HFFc6 (cell line): ENCODE data around the gene SOX6. TPM values are rescaled to one million over a fixed set of nuclear protein-coding genes. Genes with fewer than 3 reads are reported as not detected.

Source experiments
- DNase-seq: peaks from one replicate; pipeline ENCODE4 v3.0.0-alpha.2; 2018
- H3K27ac Mint-ChIP-seq: 2 replicates; pipeline ENCODE4 v1.8.0; 2020; ENCODE audit warnings: mild to moderate bottlenecking, mixed read lengths
- H3K27me3 Mint-ChIP-seq: 2 replicates; pipeline ENCODE4 v1.8.0; 2021; ENCODE audit warnings: mild to moderate bottlenecking, moderate library complexity, mixed read lengths; ENCODE audit not compliant: insufficient read depth
- H3K36me3 Mint-ChIP-seq: 2 replicates; pipeline ENCODE4 v1.8.0; 2021; ENCODE audit warnings: low read depth, mixed read lengths
- H3K4me1 Mint-ChIP-seq: 2 replicates; pipeline ENCODE4 v1.8.0; 2020; ENCODE audit warnings: low read depth, mixed read lengths
- H3K4me3 Mint-ChIP-seq: 2 replicates; pipeline ENCODE4 v1.8.0; 2020; ENCODE audit warnings: mild to moderate bottlenecking, moderate library complexity, mixed read lengths
- H3K9me3 Mint-ChIP-seq: 2 replicates; pipeline ENCODE4 v1.8.0; 2020; ENCODE audit warnings: mild to moderate bottlenecking, mixed read lengths
- CTCF ChIP-seq: fragments of 200-600 bp; sonication (generic); IDR thresholded peaks from 2 replicates; pipeline ENCODE4 v1.5.0; 2021; ENCODE audit warnings: antibody characterized with exemption, mild to moderate bottlenecking
- long read RNA-seq: library from polyadenylated mRNA; unstranded; transcript quantifications from one replicate; pipeline ENCODE4 v2.0.0, GENCODE V29; 2019
- total RNA-seq, 6 experiments: library from RNA; stranded (reverse); fragmentation: NEBNext Ultra II Directional; extraction: Animal tissue kit (Norgen Biotek cat#: 25700); gene quantifications; 2 replicates in 1 of 6; 3 replicates in 5 of 6; pipeline ENCODE4 v1.2.3, GENCODE V29; 2021

SOX6 gene
- 1 to 10 TPM in 4 of 6 experiments, under 1 TPM in 2; 0.66 to 6.5 (median 1.4) TPM for total RNA-seq
- long read RNA-seq, partial matches to known transcripts, result 0 of 2 reads
- long read RNA-seq, other reads (novel, unspliced or antisense), result 2 of 2 reads

GRCh38 chr11:16356057-16356760 lies at the start of gene SOX6:
Gene SOX6, minus strand, starts transcription at chr11:16356546. Its CDS starts 15,298 bp downstream, at chr11:16341248.
- peak; percentile 45 for DNase-seq
- Mint-ChIP-seq H3K27ac (peak within 1 kb of the TSS; percentile 35; the same call in 1 of the 2 replicates), H3K9me3 (peaks cover 9% of the 10 kb centered on the region; the same call in 1 of the 2 replicates), H3K36me3 (no peaks in the 10 kb centered on the region), H3K4me1 (peaks cover 13% of the 10 kb centered on the region; the same call in 1 of the 2 replicates), H3K4me3 (peak within 1 kb of the TSS; percentile 2; the same call in 1 of the 2 replicates), H3K27me3 (no peaks in the 10 kb centered on the region; the same call in 1 of the 2 replicates)
- TF ChIP-seq CTCF, result no peak

DNA sequence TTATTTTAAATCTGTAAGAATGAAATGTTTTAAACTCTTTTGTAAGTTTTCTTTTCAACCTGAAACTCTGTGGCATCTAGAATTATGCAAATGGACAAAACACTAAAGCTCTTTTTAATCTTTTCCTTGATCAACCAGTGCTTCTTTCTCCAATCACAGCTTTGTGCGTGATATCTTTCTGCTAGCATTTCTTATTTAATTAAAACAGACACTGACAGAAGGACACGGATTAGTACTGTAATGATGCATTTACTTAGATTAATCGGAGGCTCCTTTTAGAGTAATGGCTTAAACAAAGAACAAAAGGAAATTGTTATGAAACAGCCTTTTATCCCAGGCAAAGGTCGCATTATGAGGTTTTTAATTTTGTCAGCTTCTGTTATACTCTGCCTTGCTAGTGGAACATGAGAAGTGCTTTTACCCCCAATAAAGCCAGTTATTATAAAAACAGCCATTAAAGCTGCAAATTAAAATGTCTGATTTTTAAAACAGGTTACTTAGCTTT lies 48.5 kb upstream of the SOX6 start:
- no peak for DNase-seq
- Mint-ChIP-seq H3K27me3 (no peaks in the 10 kb centered on the region), H3K36me3 (no peaks in the 10 kb centered on the region), H3K4me3 (no peak overlapping the region), H3K27ac (no peak overlapping the region), H3K9me3 (peaks cover 5% of the 10 kb centered on the region; the same call in 1 of the 2 replicates), H3K4me1 (no peaks in the 10 kb centered on the region; the same call in 1 of the 2 replicates)
- TF ChIP-seq CTCF, result no peak

DNA sequence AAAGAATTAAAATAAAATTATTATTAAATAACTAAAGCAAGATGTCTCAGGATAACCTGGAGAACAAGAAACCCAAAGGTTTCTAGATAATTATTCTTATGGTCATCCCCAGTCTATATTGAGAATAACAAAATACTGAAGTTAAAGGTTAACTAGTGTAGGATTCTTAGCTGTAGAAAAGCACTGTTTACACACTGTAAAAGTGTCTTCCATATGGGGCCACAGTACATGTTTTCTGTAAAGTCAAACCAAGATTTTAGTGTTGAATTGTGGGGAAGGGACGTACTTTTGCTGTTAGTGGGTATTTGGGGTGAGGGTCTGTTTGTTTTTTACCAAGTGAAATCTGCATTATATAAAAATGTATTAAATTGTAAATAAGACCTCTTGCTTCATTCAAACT lies 47.5 kb upstream of the SOX6 start:
- TF ChIP-seq CTCF, result no peak
- no peaks in the 10 kb centered on the region for H3K27me3 Mint-ChIP-seq
- no peaks in the 10 kb centered on the region; the same call in 1 of the 2 replicates for H3K4me1 Mint-ChIP-seq
- no peak for DNase-seq
- H3K4me3 Mint-ChIP-seq, result no peak overlapping the region
- H3K27ac Mint-ChIP-seq, result no peak overlapping the region
- H3K9me3 Mint-ChIP-seq, result peaks cover 9% of the 10 kb centered on the region; the same call in 1 of the 2 replicates
- no peaks in the 10 kb centered on the region for H3K36me3 Mint-ChIP-seq

DNA sequence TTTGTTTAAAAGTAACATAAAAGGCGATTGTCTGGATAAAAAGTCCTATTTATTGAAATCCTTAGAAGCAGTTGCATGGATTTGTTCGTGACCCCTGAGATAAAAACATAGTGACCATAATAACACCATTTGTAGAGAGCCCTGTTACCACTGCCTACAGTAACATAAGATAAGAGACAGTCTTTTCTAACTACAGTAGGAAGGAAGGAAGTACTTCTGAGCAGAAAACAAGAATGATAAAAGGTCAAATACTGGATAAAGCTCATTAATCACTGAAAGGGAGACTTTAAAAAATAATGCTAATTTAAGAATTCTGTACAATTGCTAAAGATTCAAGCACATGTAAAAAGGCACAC lies 47.1 kb upstream of the SOX6 start:
- Mint-ChIP-seq H3K4me3 (no peak overlapping the region), H3K4me1 (no peaks in the 10 kb centered on the region; the same call in 1 of the 2 replicates), H3K9me3 (peaks cover 9% of the 10 kb centered on the region; the same call in 1 of the 2 replicates), H3K27me3 (no peaks in the 10 kb centered on the region), H3K36me3 (no peaks in the 10 kb centered on the region), H3K27ac (no peak overlapping the region)
- no peak for DNase-seq
- no peak for TF ChIP-seq CTCF

DNA sequence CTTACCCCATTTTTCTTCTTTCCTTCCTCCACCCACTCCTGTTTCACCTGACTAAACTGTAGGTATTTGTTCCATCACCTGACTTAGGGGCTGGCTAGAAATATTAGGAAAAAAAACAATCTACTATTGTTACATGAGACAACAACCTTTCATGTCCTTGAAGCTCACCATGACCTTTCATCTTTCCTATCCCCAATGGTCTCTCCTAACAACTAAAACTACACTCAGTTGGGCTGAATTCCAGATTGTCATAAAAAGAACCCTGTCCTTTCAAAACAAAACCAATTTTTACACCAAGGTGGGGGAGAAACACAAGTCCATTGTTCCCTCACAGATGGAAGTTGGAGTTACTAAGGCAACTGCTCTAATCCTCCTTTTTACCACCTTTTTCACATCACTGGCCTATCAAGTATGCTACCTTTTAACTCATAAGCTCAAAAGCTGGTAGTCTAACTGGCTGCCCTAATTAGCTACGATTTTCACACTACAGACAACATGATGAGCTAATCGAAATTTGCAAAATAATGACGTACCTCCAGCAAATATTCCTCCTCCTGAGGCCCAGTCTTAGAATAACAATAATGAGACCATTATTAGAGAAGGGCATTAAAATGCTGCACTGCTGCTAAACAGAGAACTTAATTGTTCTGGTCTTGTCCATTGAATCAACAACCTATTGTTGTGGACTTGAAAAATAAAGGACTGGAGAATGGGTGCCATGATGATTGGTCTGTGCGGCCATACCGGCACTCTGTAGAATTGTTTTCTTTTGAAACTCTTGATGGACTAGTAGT lies 46.5 kb upstream of the SOX6 start:
- H3K27ac Mint-ChIP-seq, result no peak overlapping the region
- no peak overlapping the region for H3K4me3 Mint-ChIP-seq
- H3K36me3 Mint-ChIP-seq, result no peaks in the 10 kb centered on the region
- DNase-seq, result no peak
- no peaks in the 10 kb centered on the region; the same call in 1 of the 2 replicates for H3K4me1 Mint-ChIP-seq
- peaks cover 9% of the 10 kb centered on the region; the same call in 1 of the 2 replicates for H3K9me3 Mint-ChIP-seq
- no peaks in the 10 kb centered on the region for H3K27me3 Mint-ChIP-seq
- TF ChIP-seq CTCF, result no peak
